ENCODE data around the gene TCP11. TPM values are rescaled to one million over a fixed set of nuclear protein-coding genes. Genes with fewer than 3 reads are reported as not detected.

The TCP11 gene
- total RNA-seq, 1 experiment from 2014 or later: not detected

- no peak for DNase-seq (ENCODE audit: extremely low read depth, low read depth)
Measured at GRCh38 chr6:35083507-35083906, 57.6 kb downstream of the TCP11 start.

GRCh38 chr6:35082733-35083403 is 58.3 kb downstream of the TCP11 start:
- DNase-seq (ENCODE audit: extremely low read depth, low read depth): no peak

- DNase-seq (ENCODE audit: extremely low read depth, low read depth): no peak
Measured at GRCh38 chr6:35082046-35082732, 59.0 kb downstream of the TCP11 start.

- no peak for DNase-seq (ENCODE audit: extremely low read depth, low read depth)
Measured at GRCh38 chr6:35081426-35081851, 59.7 kb downstream of the TCP11 start.

- DNase-seq (ENCODE audit: extremely low read depth, low read depth): no peak
Measured at GRCh38 chr6:35080821-35081425, 60.2 kb downstream of the TCP11 start.

- DNase-seq (ENCODE audit: extremely low read depth, low read depth): no peak
Measured at GRCh38 chr6:35080016-35080680, 61.0 kb downstream of the TCP11 start.

- no peak for DNase-seq (ENCODE audit: extremely low read depth, low read depth)
Measured at GRCh38 chr6:35079311-35080000, 61.7 kb downstream of the TCP11 start.

DNA sequence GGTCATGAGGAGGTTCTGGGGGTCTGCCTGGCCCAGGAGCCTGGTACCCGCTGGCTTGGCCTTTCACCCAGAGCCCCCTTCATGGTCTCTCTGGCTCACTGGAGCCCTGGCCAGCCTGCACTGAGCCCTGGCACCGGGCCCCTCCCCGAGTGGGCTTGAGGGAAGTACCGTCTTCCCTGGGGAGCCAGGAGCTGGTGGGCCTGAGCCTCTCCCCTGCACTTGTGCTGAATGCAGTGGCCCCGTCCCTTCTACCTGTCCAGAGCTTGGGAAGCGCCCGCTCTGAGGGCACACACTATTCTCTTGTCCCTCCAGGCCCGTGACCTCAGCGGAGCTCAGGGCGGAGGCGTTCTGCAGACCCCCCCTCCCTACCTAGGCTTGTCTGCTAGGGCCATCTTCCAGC is 62.2 kb downstream of the TCP11 start:
- no peak for DNase-seq (ENCODE audit: extremely low read depth, low read depth)

GRCh38 chr6:35078226-35078850 is 62.8 kb downstream of the TCP11 start:
- DNase-seq (ENCODE audit: extremely low read depth, low read depth): no peak

DNA sequence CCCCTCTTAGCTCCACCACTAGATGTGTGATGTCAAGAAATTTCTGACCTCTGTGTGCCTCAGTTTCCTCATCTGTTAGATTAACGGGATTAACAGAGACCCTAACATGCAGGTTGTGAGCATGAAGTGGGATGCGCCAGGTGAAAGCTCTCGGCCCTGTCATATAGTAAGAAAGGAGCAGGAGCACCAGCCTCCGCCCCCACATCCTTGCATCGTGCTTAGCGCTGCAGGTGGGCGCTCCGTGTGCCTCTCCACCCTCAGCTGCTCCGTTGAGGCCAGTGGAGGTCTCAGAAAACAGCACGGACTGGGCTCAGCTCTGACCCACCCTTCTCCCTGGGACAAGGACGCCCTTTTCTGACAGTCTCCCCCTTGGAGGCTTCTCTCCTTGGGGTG is 63.4 kb downstream of the TCP11 start:
- DNase-seq (ENCODE audit: extremely low read depth, low read depth): no peak

GRCh38 chr6:35076997-35077712 is 64.0 kb downstream of the TCP11 start:
- no peak for DNase-seq (ENCODE audit: extremely low read depth, low read depth)

DNA sequence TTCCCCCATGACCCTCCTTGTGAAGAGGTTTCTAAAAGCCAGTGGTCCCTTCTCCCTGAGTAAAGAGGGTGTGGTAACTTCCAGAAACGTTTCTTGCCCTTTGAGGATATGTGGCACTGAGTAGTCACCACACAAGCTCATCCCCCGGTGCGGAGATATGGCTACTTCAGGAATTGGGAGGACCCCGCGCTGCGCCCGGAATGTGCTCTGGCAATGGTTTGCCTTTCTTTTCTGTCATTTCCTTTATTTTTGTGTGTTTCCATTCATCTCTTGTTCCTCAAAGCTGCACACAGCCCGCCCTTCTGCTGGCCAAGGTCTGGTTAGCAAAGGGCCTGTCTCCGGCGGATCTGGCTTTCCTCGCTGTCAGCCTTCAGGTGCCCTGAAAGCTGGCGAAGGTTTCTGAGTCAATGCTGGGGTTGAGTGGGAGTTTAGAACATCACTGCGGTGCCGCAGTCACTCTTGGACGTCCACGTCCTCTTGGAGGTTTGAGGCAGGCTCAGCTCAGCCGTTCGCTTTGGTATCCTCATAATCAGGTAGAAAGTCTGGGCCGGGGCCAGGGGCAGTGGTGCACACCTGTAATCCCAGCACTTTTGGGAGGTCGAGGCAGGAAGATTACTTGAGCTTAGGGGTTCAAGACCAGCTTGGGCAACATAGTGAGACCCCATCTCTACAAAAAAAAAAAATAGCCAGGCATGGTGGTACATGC is 67.2 kb downstream of the TCP11 start:
- no peak for DNase-seq (ENCODE audit: extremely low read depth, low read depth)

DNA sequence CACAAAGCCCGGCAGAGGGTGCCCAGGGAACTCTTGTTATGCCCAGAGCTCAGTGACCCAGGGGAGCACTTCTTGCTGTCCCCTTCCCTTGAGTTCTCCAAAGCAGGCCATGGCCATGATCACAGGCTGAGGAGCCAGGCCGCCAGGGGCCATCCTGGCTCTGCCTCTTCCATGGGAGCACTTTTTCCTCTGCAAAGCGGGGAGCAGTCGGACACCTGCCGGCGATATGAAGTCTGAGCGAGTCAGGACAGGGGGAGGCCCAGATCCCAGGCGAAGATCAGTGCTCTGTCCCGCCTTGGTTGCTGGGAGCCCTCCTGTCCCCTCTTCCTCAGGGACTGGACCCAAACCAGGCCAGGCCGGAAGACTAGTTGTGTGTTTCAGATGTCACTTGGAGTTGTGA is 67.9 kb downstream of the TCP11 start:
- no peak for DNase-seq (ENCODE audit: extremely low read depth, low read depth)

- no peak for DNase-seq (ENCODE audit: extremely low read depth, low read depth)
Measured at GRCh38 chr6:35072698-35073055, 68.5 kb downstream of the TCP11 start.

DNA sequence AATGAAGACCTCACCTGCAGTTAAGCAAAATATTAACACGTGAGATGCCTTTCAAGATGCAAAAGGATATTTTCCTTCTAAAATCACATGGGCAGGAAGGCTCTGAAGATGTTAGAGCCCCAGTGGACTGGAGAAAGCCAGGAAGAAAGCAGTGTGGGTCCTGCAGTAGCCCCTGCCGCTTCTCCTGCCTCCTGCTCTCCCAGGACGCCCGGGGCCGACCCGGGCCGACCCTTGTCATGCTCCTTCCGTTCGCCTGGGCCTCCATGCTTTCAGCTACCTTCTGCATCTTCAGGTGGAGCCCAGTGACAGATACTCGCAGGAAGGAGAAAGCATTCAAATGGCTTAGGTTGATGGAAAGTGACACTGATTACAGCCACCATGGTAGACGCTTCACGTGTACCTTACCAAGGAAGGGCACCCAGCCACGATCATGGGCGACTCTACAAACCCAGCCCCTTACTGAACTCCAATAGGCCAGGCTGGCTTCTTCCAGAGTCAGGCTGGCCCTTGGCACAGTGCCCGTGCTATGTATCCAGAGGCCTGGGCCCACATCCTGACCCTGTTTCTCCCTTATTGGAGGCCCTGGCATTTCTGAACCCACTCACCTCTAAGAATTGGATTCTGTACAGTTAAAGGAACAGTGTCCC is 69.0 kb downstream of the TCP11 start:
- DNase-seq (ENCODE audit: extremely low read depth, low read depth): no peak

GRCh38 chr6:35071347-35071994 is 69.7 kb downstream of the TCP11 start:
- DNase-seq (ENCODE audit: extremely low read depth, low read depth): no peak

GRCh38 chr6:35070111-35070510 is 71.0 kb downstream of the TCP11 start:
- no peak for DNase-seq (ENCODE audit: extremely low read depth, low read depth)

DNA sequence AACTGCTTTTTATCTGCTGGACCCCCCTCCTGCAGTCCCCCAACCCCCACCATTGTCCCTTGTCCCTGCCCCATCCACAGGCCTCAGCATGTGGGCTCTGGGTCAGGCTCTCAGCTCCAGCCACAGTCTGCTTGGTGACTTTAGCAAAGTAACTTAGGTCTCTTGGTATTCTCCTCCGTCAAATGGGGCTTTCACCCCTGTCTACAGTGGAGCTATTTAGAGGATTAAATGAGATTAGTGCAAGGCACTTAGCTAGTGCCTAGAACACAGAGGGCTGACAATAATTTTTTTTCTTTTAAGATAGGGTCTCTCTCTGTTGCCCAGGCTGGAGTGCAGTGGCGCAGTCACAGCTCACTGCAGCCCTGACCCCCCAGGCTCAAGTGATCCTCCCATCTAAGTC is 71.9 kb downstream of the TCP11 start:
- no peak for DNase-seq (ENCODE audit: extremely low read depth, low read depth)

Data from NCI-H460 (cell line).